ENCODE results near the gene STK38.

DNA sequence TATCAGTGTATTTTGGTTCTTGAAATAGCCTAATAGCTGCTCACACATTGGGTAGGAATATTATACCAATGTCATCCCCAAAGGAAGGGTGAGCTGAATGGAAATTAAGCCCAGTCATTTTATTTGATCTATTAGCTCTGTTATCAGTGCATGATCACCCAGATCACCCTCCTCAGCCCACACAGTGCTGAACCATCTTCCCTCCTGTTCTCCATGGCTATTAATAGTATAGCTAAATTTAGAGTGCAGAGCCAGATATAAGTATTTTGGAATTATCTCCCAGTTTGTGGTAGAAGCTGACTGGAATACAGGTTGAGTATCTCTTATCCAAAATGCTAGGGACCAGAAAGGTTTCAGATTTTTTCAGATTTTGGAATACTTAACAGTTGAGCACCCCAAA lies 59.1 kb downstream of the STK38 start:
- no peak for TF ChIP-seq POLR2A (conservative IDR thresholded peaks at IDR 0.05)
- TF ChIP-seq, protein P1, sequence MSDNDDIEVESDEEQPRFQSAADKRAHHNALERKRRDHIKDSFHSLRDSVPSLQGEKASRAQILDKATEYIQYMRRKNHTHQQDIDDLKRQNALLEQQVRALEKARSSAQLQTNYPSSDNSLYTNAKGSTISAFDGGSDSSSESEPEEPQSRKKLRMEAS (CRISPR knock-in tag; IDR thresholded peaks at IDR 0.05), result no peak
- TF ChIP-seq, protein P2, sequence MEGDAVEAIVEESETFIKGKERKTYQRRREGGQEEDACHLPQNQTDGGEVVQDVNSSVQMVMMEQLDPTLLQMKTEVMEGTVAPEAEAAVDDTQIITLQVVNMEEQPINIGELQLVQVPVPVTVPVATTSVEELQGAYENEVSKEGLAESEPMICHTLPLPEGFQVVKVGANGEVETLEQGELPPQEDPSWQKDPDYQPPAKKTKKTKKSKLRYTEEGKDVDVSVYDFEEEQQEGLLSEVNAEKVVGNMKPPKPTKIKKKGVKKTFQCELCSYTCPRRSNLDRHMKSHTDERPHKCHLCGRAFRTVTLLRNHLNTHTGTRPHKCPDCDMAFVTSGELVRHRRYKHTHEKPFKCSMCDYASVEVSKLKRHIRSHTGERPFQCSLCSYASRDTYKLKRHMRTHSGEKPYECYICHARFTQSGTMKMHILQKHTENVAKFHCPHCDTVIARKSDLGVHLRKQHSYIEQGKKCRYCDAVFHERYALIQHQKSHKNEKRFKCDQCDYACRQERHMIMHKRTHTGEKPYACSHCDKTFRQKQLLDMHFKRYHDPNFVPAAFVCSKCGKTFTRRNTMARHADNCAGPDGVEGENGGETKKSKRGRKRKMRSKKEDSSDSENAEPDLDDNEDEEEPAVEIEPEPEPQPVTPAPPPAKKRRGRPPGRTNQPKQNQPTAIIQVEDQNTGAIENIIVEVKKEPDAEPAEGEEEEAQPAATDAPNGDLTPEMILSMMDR (IDR thresholded peaks at IDR 0.05 in 2 of 3, conservative IDR thresholded peaks at IDR 0.05 in 1 of 3; ENCODE audit: insufficient read depth in 2 of 3, low read depth in 1 of 3, low read length in 3 of 3), result no peak
- TF ChIP-seq TBP (optimal IDR thresholded peaks at IDR 0.05; ENCODE audit: low read depth, low read length), result no peak
- TF ChIP-seq, protein P3, sequence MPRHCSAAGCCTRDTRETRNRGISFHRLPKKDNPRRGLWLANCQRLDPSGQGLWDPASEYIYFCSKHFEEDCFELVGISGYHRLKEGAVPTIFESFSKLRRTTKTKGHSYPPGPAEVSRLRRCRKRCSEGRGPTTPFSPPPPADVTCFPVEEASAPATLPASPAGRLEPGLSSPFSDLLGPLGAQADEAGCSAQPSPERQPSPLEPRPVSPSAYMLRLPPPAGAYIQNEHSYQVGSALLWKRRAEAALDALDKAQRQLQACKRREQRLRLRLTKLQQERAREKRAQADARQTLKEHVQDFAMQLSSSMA (CRISPR knock-in tag; IDR thresholded peaks at IDR 0.05), result no peak
- TF ChIP-seq CHD1 (IDR thresholded peaks at IDR 0.05; ENCODE audit: low read length), result no peak

Measured in K562 (cell line).